ENCODE results near the gene PDZD4. TPM values are rescaled to one million over a fixed set of nuclear protein-coding genes. Genes with fewer than 3 reads are reported as not detected.

PDZD4 gene
- total and polyA plus RNA-seq, 12 donors: 0.69 to 39.2 (median 3.7) TPM

DNA sequence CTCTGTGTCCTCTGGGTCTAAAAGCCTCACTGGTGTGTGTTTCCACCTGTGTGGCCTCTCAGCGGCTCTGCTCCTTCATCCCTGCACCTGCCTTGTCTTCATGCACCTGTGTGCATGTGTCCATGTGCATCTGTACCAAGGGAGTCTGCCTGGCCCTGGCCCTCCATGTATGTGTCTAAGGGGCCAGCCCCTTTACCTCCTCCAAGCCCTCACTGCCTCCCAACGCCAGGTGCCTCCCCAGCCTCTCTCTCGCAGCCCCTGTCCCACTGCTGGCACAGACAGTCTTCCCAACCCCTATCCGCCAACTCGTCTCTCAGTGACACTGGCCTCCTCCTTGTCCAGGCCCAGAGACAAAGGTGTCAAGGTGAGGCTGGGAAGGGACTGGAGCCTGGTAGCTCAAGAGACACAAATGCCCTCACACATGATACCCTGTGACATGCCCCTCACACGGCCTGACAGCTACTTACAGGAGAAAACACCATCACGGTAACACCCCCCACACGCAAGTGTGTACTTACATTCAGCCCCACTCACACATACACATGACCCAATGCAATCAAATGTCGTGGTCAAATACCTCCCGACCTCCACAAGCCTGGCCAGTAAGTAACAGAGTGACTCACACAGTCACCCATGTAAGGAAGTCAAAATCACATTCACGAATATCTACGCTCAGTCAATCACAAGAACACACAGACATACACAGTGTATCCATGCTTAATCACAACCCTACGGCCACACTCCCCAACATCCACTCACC is 44.2 kb upstream of the PDZD4 start:
- Histone ChIP-seq H3K9me3 (replicated peaks in 1 of 3) (no peaks in the 10 kb centered on the region), H3K4me1 (replicated peaks in 1 of 2) (no peaks in the 10 kb centered on the region), H3K27me3 (peaks cover 30% of the 10 kb centered on the region), H3K4me3 (no peak overlapping the region), H3K27ac (no peak overlapping the region), H3K36me3 (replicated peaks in 1 of 2) (no peaks in the 10 kb centered on the region)
- no peak for TF ChIP-seq POLR2A (IDR thresholded peaks at IDR 0.05)
- TF ChIP-seq, protein P1, sequence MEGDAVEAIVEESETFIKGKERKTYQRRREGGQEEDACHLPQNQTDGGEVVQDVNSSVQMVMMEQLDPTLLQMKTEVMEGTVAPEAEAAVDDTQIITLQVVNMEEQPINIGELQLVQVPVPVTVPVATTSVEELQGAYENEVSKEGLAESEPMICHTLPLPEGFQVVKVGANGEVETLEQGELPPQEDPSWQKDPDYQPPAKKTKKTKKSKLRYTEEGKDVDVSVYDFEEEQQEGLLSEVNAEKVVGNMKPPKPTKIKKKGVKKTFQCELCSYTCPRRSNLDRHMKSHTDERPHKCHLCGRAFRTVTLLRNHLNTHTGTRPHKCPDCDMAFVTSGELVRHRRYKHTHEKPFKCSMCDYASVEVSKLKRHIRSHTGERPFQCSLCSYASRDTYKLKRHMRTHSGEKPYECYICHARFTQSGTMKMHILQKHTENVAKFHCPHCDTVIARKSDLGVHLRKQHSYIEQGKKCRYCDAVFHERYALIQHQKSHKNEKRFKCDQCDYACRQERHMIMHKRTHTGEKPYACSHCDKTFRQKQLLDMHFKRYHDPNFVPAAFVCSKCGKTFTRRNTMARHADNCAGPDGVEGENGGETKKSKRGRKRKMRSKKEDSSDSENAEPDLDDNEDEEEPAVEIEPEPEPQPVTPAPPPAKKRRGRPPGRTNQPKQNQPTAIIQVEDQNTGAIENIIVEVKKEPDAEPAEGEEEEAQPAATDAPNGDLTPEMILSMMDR (IDR thresholded peaks at IDR 0.05): no peak
- DNase-seq: no peak
- intact Hi-C loops (cut with DNase I): no loop called here
- WGBS, 4 donors: 72 to 81% (median 78%) methylated on average over 6 to 13 of the region's 13 CpGs

DNA sequence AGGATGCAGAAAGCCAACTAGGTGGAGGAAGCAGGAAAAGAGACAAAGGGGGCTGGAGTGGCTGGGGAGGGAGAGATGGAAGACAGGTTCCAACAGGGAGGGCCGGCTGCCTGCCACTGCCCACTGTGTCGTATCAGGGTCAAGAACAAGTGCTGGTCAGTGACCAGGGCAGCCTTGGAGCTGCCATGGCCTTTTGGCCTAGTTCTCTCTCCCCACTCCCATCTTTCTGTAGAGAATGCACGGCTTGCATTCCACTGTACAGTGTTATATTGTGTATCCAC is 43.7 kb upstream of the PDZD4 start:
- no peak for DNase-seq
- no peak overlapping the region for H3K4me3 ChIP-seq
- 42 to 55% (median 49%) methylated on average over 2 to 3 of the region's 3 CpGs for WGBS, 4 donors
- no peaks in the 10 kb centered on the region for H3K36me3 ChIP-seq (replicated peaks in 1 of 2)
- no peak overlapping the region for H3K27ac ChIP-seq
- no peaks in the 10 kb centered on the region for H3K4me1 ChIP-seq (replicated peaks in 1 of 2)
- intact Hi-C loops (cut with DNase I): no loop called here
- TF ChIP-seq, protein P1 (IDR thresholded peaks at IDR 0.05): no peak
- no peak for TF ChIP-seq POLR2A (IDR thresholded peaks at IDR 0.05)
- peaks cover 28% of the 10 kb centered on the region for H3K27me3 ChIP-seq
- H3K9me3 ChIP-seq (replicated peaks in 1 of 3): no peaks in the 10 kb centered on the region

DNA sequence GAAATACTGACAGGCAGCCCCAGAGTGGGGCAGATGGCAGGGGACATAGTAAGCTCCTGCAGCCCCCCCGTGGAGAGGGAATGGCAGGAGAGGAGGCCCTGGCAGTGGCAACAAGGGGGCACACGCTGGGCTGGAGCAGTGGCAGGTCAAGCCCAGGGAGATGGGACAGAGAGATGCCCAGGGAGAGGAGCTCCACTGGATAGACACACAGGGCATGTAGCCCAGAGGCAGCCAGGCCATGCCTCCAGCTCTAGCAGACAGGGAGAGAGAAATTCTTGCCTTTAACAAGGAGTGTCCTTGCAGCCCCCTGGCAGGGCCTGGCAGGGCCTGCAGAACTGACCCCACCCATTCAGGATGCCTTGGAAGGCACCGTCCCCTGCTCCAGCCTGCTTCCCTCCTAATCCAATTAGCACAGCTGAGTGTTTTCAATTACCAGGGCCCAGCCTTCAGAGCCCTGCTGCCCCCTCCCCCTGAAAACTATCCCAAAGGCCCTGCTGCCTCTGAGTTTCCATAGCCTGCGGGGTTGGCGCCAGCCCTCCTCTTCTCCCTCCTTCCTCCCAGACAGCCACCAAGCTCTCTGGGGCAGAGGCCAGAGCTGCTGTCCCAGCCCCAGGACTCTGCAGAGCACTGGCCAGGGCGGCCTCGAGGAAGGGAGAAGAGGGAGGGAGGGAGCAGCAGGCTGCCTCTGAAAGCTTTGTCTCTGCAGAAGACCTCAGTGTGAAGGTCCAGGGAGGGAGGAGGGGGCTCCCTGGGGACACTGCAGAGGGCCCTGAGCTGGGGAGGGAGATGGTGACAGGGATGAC is 43.1 kb upstream of the PDZD4 start:
- no peak for TF ChIP-seq POLR2A (IDR thresholded peaks at IDR 0.05)
- TF ChIP-seq, protein P1 (IDR thresholded peaks at IDR 0.05): no peak
- intact Hi-C loops (cut with DNase I): no loop called here
- H3K27me3 ChIP-seq: peaks cover 26% of the 10 kb centered on the region
- no peak overlapping the region for H3K27ac ChIP-seq
- peak in 1 of 7 donors; percentile 76 for DNase-seq
- no peaks in the 10 kb centered on the region for H3K9me3 ChIP-seq (replicated peaks in 1 of 3)
- no peaks in the 10 kb centered on the region for H3K4me1 ChIP-seq (replicated peaks in 1 of 2)
- no peaks in the 10 kb centered on the region for H3K36me3 ChIP-seq (replicated peaks in 1 of 2)
- H3K4me3 ChIP-seq: no peak overlapping the region
- WGBS, 4 donors: 40 to 70% (median 55%) methylated on average over 1 to 7 of the region's 7 CpGs

- Histone ChIP-seq H3K36me3 (replicated peaks in 1 of 2) (no peaks in the 10 kb centered on the region), H3K9me3 (replicated peaks in 1 of 3) (no peaks in the 10 kb centered on the region), H3K27ac (no peak overlapping the region), H3K27me3 (peaks cover 19% of the 10 kb centered on the region), H3K4me1 (replicated peaks in 1 of 2) (no peaks in the 10 kb centered on the region), H3K4me3 (no peak overlapping the region)
- 71 to 79% (median 73%) methylated on average over 5 to 29 of the region's 29 CpGs for WGBS, 4 donors
- no peak for DNase-seq
- intact Hi-C loops (cut with DNase I): no loop called here
- TF ChIP-seq, protein P1 (IDR thresholded peaks at IDR 0.05): no peak
- TF ChIP-seq POLR2A (IDR thresholded peaks at IDR 0.05): no peak
Measured at GRCh38 chrX:153871946-153872878, 41.9 kb upstream of the PDZD4 start.
